Mesodermal cell (in vitro differentiated cells): Measurements from ENCODE around the gene FNBP1.
A peak's percentile ranks its signal among the peaks of the same experiment; 100 is the strongest.
"Not testable (repeated sequence)": the region's sequence is repeated elsewhere in the genome, so short reads cannot be mapped to it uniquely, and the experiment has no call there.

Source experiments
- H3K27ac ChIP-seq: 2 replicates; pipeline ENCODE4 v1.7.0; 2013; ENCODE audit warnings: mild to moderate bottlenecking, low read depth, low read length, moderate library complexity; ENCODE audit not compliant: severe bottlenecking
- H3K36me3 ChIP-seq: 2 replicates; pipeline ENCODE4 v1.7.1; 2013; ENCODE audit warnings: mild to moderate bottlenecking, low read length, moderate library complexity; ENCODE audit not compliant: control insufficient read depth, insufficient read depth
- H3K4me1 ChIP-seq: one replicate; pipeline ENCODE4 v1.7.1; 2013; ENCODE audit warnings: mild to moderate bottlenecking, low read length; ENCODE audit not compliant: insufficient read depth, control insufficient read depth, poor library complexity, severe bottlenecking
- H3K4me3 ChIP-seq: 2 replicates; pipeline ENCODE4 v1.7.0; 2013; ENCODE audit warnings: low read length, control low read depth, mild to moderate bottlenecking; ENCODE audit not compliant: insufficient read depth, poor library complexity, severe bottlenecking; ENCODE audit errors: extremely low read depth
- H3K9me3 ChIP-seq: 2 replicates; pipeline ENCODE4 v1.7.1; 2013; ENCODE audit warnings: mild to moderate bottlenecking, low read length, moderate library complexity; ENCODE audit not compliant: control insufficient read depth
- WGBS, 2 experiments: methylation state at CpG; one replicate each; pipeline ENCODE4 v1.1.5; 2013; ENCODE audit warnings: missing lambda C conversion rate in 2 of 2; ENCODE audit not compliant: insufficient coverage in 2 of 2; 5-methylcytosine and 5-hydroxymethylcytosine counted together

The FNBP1 gene

DNA sequence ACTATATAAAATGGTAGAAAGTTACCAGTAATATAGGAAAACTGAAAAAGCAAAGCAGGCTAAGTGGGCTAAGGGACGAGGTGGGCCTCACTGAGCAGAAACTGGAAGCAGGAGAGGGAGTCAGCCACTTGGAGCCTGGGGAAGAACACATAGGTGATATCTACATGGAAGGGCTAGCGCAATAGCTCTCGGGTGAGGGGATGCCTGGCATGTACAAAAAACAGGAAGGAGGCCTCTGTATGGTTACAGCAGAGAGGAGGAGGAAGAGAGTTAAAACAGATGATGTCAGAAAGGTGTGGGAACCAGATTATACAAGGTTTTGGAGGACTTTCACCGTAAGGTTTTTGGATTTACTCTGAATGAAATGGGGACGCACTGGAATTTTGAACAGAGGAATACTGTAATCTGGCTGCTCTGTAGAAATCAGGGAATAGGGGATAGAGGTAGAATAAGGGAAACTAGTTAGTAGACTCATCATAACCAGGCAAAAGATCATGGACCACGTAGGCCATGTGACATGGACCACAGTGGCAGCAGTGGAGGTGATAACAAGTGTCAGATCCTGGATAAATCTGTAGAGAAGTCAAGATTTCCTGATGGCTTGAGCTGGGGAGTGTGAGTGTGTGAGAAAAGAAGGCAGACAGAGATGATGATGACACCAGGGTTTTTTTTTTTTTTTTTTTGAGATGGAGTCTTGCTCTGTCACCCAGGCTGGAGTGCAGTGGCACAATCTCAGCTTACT is 52.5 kb downstream of the FNBP1 start:
- H3K4me3 ChIP-seq = no peak overlapping the region
- H3K36me3 ChIP-seq = peaks cover 36% of the 10 kb centered on the region
- WGBS, 2 experiments = 77 to 80% methylated on average over 6 of the region's 6 CpGs
- H3K9me3 ChIP-seq = no peaks in the 10 kb centered on the region
- H3K27ac ChIP-seq = peak overlapping the region; percentile 29
- H3K4me1 ChIP-seq = peaks cover 13% of the 10 kb centered on the region

DNA sequence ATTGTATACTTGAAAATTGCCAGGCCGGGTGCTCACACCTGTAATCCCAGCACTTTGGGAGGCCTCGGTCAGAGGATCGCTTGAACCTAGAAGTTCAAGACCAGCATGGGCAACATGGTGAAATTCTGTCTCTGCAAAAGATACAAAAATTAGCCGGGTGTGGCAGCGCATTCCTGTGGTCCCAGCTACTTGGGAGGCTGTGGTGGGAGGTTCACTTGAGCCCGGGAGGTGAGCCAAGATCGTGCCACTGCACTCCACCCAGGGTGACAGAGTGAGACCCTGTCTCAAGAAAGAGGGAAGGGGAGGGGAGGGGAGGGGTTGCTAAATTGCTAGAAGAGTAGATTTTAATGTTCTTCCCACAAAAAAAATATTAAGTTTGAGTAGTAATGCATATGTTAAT is 53.2 kb downstream of the FNBP1 start:
- Histone ChIP-seq H3K27ac (no peak overlapping the region), H3K4me1 (peaks cover 13% of the 10 kb centered on the region), H3K36me3 (peaks cover 39% of the 10 kb centered on the region), H3K9me3 (no peaks in the 10 kb centered on the region), H3K4me3 (no peak overlapping the region)
- WGBS, 2 experiments = 91 to 97% methylated on average over 5 to 6 of the region's 7 CpGs

DNA sequence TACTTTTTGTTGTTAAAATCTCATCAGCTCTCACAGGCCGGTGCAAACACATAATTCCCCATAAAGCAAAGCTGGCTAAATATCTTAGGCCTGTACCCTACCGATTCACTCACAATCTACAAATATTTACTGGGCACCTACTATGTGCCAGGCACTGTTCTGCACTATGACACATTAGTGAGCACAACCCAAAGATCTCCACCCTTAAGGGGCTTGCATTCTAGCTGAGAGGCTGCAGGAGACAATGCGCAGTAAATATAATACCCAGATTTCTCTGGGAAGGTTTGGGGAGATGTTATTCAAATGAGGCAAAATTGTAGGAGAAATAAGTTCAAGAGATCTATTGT is 53.7 kb downstream of the FNBP1 start:
- Histone ChIP-seq H3K36me3 (peaks cover 38% of the 10 kb centered on the region), H3K9me3 (no peaks in the 10 kb centered on the region), H3K4me1 (peaks cover 13% of the 10 kb centered on the region), H3K27ac (no peak overlapping the region), H3K4me3 (no peak overlapping the region)
- 78 to 87% methylated on average over 3 of the region's 3 CpGs for WGBS, 2 experiments

DNA sequence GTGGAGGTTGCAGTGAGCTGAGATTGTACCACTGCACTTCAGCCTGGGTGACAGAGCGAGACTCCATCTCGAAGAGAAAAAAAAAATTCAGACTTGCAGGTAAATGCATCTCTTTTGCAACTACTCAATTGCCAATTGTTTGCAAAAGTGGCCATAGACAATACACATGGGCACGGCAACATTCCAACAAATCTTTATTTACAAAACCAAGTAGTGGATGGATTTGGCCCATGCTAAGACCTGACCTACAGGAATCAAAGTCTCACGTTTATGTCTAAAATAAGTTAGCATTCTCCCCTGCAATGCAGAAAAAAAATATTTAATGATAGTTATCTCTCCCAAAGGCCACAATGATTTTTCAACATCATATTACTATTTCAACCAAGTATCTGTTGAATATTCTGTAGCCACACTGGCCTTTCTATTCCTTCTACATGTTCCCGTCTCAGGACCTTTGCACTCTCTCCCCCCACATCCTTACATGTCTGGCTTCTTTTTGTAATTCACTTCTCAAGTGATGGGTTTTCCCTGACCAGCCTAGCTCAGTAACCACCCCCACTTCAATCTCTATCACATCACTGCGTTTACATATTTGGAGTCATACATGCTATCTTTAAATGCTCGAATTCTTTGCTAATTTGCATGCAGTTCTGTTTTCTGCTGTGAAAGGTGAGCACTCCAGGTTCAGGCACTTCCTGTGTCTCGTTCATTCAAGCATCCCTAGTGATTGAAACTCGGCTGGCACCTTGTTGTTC is 54.2 kb downstream of the FNBP1 start:
- Histone ChIP-seq H3K4me1 (peaks cover 13% of the 10 kb centered on the region), H3K36me3 (peaks cover 32% of the 10 kb centered on the region), H3K9me3 (no peaks in the 10 kb centered on the region), H3K4me3 (no peak overlapping the region), H3K27ac (no peak overlapping the region)
- WGBS, 2 experiments = 91 to 92% methylated on average over 8 of the region's 9 CpGs

DNA sequence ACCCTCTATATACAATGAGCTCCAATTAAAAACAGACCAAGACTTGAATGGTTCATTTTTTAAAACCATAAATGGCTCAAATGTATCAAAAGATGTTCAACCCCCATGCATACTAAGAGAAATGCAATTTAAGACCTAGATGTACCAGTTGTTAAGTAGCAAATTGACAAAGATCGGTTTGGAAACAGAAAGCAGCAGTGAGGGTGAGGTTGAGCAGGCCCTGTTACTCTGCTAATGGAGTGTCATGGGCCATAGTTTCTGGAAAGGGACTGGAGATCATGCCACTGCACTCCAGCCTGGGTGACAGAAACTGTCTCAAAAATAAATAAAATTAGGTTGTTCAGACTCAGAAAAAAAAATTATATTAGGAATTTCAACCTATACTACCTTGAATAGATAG is 55.0 kb downstream of the FNBP1 start:
- WGBS, 2 experiments = 86 to 93% methylated on average over 1 of the region's 1 CpG
- peaks cover 13% of the 10 kb centered on the region for H3K4me1 ChIP-seq
- no peaks in the 10 kb centered on the region for H3K9me3 ChIP-seq
- no peak overlapping the region for H3K27ac ChIP-seq
- peaks cover 30% of the 10 kb centered on the region for H3K36me3 ChIP-seq
- H3K4me3 ChIP-seq = no peak overlapping the region

DNA sequence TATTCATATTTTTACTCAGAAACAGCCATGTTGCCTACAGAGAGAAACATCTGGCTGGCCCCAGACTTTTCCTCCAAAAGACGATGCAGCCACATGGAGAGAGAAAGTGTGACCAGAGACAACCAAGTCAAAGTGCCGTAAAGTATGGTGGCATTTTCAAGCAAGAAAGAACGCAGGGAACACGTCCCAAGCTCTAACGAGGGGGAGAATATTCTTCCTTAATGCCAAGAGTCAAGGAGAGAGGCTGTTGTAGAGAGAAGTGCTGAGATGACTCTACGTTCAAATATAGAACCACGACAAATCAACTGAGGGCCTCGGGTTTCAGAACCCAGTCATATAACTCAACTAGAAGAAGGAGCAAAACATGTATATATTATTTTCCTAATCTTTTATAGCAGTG is 55.9 kb downstream of the FNBP1 start:
- 75 to 78% methylated on average over 4 to 5 of the region's 8 CpGs for WGBS, 2 experiments
- Histone ChIP-seq H3K4me1 (peaks cover 13% of the 10 kb centered on the region), H3K36me3 (peaks cover 30% of the 10 kb centered on the region), H3K9me3 (no peaks in the 10 kb centered on the region), H3K4me3 (no peak overlapping the region), H3K27ac (no peak overlapping the region)

DNA sequence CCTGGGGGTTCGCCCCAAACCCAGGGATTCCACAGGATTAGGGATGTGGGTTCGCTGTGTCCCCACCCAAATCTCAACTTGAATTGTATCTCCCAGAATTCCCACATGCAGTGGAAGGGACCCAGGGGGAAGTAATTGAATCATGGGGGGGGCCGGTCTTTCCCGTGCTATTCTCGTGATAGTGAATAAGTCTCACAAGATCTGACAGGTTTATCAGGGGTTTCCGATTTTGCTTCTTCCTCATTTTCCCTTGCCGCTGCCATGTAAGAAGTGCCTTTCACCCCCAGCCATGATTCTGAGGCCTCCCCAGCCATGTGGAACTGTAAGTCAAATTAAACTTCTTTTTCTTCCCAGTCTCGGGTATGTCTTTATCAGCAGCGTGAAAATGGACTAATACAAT is 58.4 kb downstream of the FNBP1 start:
- peaks cover 21% of the 10 kb centered on the region for H3K36me3 ChIP-seq
- H3K4me3 ChIP-seq, H3K9me3 ChIP-seq, H3K4me1 ChIP-seq, H3K27ac ChIP-seq: not testable (repeated sequence)
- 80 to 86% methylated on average over 5 to 7 of the region's 9 CpGs for WGBS, 2 experiments

DNA sequence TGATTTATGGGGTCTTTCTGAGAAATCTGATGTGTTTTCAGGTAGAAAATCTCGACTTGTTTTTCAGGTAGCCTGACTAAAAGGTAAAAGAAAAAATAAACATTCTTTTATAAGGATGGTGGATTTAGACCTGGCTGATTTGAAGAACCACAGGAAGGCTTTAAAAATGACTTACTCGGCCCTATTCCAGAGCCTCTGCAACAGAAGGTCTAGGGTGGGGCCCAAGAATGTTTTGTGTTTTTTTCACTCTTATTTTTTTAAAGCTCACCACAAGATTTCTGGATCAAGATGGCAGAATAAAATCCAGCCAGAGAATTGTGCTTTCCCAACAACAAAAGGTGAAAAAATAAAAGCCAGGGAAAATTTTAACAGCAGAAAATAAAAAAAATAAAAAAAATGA is 59.1 kb downstream of the FNBP1 start:
- Histone ChIP-seq H3K27ac (no peak overlapping the region), H3K36me3 (peaks cover 19% of the 10 kb centered on the region), H3K4me3 (no peak overlapping the region), H3K4me1 (no peaks in the 10 kb centered on the region), H3K9me3 (no peaks in the 10 kb centered on the region)
- WGBS, 2 experiments = no CpG with 5 or more reads among the region's 2 CpGs

DNA sequence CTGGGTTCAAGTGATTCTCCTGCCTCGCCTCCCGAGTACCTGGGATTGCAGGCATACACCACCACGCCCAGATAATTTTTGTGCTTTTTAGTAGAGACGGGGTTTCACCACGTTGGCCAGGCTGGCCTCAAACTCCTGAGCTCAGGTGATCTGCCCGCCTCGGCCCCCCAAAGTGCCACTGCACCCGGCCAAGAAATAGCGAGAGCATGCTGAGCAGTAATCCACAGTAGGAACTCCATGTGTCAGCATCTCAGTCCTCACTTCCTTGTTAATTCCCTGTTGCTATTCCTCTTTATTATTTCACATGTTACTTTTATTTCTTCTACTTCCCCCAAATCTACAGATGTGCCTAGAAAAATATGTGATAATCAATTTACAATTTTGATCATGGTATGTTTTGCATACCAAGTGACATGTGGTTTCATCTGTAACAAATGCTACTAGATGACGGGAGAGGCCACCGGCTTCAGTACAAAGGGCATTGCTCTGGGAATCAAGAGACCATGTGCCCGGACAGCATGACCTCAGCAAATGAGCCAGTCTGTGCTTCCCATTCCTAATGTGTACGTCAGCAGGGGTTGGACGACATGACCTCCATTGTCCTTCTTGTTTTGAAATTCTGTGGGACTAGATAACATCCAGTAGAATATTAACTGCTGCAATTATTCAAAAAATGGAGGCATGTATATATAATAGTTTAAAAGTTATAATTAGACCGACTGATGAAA is 61.6 kb downstream of the FNBP1 start:
- no peak overlapping the region for H3K27ac ChIP-seq
- peaks cover 44% of the 10 kb centered on the region for H3K36me3 ChIP-seq
- no peaks in the 10 kb centered on the region for H3K4me1 ChIP-seq
- H3K4me3 ChIP-seq = no peak overlapping the region
- WGBS, 2 experiments = 93% methylated on average over 11 to 13 of the region's 15 CpGs
- H3K9me3 ChIP-seq = no peaks in the 10 kb centered on the region

DNA sequence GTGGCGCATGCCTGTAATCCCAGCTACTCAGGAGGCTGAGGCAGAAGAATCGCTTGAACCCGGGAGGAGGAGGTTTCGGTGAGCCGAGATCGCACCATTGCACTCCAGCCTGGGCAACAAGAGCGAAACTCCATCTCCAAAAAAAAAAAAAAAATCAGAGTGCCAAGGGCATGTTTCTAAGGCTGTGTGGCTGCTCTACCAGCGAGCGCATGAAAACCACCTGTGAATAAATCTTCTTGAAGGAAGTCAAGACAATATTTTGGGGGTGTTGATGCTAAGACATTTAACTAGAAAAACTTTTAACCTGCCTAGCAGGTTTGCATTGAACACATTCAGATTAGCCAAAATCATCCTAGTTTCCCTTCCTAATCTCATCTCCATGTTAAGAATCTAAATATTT is 62.8 kb downstream of the FNBP1 start:
- not testable (repeated sequence) for H3K4me1 ChIP-seq, H3K27ac ChIP-seq, H3K9me3 ChIP-seq, H3K4me3 ChIP-seq
- WGBS, 2 experiments = 98 to 100% methylated on average over 5 to 6 of the region's 9 CpGs
- peaks cover 50% of the 10 kb centered on the region for H3K36me3 ChIP-seq
